Nephron progenitor cell (in vitro differentiated cells): ENCODE data around the gene PERM1.
"Not testable (repeated sequence)": the region's sequence is repeated elsewhere in the genome, so short reads cannot be mapped to it uniquely, and the experiment has no call there.

Source experiments
- DNase-seq: peaks from one replicate; pipeline ENCODE4 v3.0.0; 2021
- H3K27ac Mint-ChIP-seq: 2 replicates; pipeline ENCODE4 v1.8.0; 2021; ENCODE audit warnings: mild to moderate bottlenecking, moderate library complexity, mixed read lengths
- H3K27me3 Mint-ChIP-seq: 2 replicates; pipeline ENCODE4 v1.8.0; 2021; ENCODE audit warnings: mild to moderate bottlenecking, low read depth, mixed read lengths; ENCODE audit not compliant: poor library complexity
- H3K36me3 Mint-ChIP-seq: 2 replicates; pipeline ENCODE4 v1.8.0; 2021; ENCODE audit warnings: low read depth, mixed read lengths
- H3K4me1 Mint-ChIP-seq: 2 replicates; pipeline ENCODE4 v1.8.0; 2021; ENCODE audit warnings: mixed read lengths
- H3K4me3 Mint-ChIP-seq: 2 replicates; pipeline ENCODE4 v1.8.0; 2021; ENCODE audit warnings: mild to moderate bottlenecking, moderate library complexity, mixed read lengths
- H3K9me3 Mint-ChIP-seq: 2 replicates; pipeline ENCODE4 v1.8.0; 2021; ENCODE audit warnings: mild to moderate bottlenecking, moderate library complexity, mixed read lengths
- TF ChIP-seq, protein P1 (sequence below): fragments of 200-600 bp; sonication (generic); IDR thresholded peaks from 2 replicates; pipeline ENCODE4 v1.5.0; 2021; ENCODE audit warnings: antibody characterized with exemption

PERM1 gene

DNA sequence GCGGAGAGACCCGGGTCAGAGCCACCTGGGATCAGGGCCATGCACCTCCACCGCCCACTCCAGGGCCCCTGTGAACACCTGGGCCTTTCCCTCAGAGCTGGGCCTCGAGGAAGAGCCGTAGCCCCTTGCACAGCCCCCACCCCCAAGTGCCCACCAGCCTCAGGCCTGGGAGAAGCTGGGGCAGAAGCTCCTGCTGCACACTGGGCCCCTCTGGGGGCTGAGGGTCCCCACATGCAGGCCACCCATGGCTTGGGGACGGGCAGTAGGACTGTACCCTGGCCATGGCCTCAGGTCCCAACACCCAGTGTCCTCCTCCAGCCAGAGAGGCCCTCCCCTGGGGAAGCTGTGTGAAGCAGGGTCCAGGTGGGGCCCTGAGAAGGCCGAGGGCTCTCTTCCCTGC, 29.3 kb downstream of the PERM1 start:
- Mint-ChIP-seq H3K4me3 (no peak overlapping the region), H3K36me3 (peaks cover 47% of the 10 kb centered on the region)
- TF ChIP-seq, protein P1, sequence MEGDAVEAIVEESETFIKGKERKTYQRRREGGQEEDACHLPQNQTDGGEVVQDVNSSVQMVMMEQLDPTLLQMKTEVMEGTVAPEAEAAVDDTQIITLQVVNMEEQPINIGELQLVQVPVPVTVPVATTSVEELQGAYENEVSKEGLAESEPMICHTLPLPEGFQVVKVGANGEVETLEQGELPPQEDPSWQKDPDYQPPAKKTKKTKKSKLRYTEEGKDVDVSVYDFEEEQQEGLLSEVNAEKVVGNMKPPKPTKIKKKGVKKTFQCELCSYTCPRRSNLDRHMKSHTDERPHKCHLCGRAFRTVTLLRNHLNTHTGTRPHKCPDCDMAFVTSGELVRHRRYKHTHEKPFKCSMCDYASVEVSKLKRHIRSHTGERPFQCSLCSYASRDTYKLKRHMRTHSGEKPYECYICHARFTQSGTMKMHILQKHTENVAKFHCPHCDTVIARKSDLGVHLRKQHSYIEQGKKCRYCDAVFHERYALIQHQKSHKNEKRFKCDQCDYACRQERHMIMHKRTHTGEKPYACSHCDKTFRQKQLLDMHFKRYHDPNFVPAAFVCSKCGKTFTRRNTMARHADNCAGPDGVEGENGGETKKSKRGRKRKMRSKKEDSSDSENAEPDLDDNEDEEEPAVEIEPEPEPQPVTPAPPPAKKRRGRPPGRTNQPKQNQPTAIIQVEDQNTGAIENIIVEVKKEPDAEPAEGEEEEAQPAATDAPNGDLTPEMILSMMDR = no peak

DNA sequence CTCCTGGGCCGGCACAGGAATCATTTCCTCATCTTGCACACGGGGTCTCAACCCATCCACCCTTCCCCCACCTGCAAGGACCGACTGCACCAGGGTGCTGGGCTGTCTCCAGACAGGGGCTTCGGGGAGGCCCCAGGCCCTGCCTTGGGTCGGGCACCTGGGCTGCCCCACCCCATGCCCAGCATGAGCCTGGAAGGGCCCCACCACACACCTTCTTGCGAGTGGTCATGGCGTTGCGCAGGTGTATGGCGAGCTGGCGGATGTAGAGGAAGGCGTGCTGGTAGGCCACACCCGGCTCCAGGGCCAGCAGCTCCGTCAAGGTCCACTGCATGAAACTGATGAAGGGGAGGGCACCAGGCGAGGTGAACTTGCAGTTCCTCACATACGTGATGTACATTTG, 29.7 kb downstream of the PERM1 start:
- no peaks in the 10 kb centered on the region for H3K9me3 Mint-ChIP-seq
- H3K36me3 Mint-ChIP-seq = peaks cover 46% of the 10 kb centered on the region
- H3K4me3 Mint-ChIP-seq = no peak overlapping the region
- peaks cover 5% of the 10 kb centered on the region for H3K4me1 Mint-ChIP-seq
- H3K27me3 Mint-ChIP-seq = no peaks in the 10 kb centered on the region
- TF ChIP-seq, protein P1 = no peak
- no peak overlapping the region for H3K27ac Mint-ChIP-seq
- DNase-seq = no peak

More for the DNA sequence above, 29.3 kb downstream of the PERM1 start:
- no peak for DNase-seq
- no peaks in the 10 kb centered on the region for H3K9me3 Mint-ChIP-seq
- no peaks in the 10 kb centered on the region for H3K27me3 Mint-ChIP-seq
- H3K4me1 Mint-ChIP-seq = peaks cover 9% of the 10 kb centered on the region
- no peak overlapping the region for H3K27ac Mint-ChIP-seq

DNA sequence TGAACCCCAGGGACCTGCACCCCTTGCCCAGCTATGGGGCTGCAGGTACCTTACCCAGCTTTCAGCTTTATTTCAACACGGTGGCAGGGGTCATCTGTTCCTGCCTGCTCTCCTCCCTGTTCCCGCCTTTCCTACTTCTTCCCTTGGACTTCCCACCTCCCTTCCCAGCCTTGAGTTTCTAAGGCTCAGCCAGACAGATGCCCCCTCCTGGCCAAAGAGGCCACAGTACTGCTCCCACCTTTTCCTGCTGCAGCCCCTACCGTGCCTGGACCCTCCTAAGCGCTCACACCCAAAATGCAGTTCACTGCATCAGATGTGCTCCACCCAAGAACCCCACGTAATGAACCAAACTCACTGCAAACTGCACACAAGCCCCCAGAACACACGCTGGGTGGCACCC, 30.5 kb downstream of the PERM1 start:
- DNase-seq = no peak
- Mint-ChIP-seq H3K27ac (no peak overlapping the region), H3K4me1 (peaks cover 5% of the 10 kb centered on the region)

DNA sequence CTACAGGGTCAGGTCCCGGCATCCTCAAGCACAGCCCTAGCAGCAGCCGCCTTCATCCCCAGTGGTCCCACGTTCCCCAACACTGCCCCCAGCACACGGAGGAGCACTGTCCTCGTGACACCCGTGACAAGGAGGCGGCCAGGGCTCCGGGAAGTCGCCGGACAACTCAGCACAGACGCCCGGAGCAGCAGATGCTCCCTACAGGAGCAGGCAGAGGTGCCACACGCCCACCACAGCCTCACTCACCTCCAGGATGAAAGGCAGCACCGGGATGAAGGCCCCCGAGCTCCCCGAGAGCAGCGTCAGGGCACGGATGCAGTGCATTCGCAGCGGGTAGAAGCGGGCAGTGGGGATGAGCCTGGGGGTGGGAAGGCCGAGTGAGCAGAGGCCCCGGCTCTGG, 31.0 kb downstream of the PERM1 start:
- TF ChIP-seq, protein P1 = no peak
- peaks cover 6% of the 10 kb centered on the region for H3K4me1 Mint-ChIP-seq
- no peaks in the 10 kb centered on the region for H3K9me3 Mint-ChIP-seq
- DNase-seq = no peak
- no peak overlapping the region for H3K4me3 Mint-ChIP-seq
- H3K27ac Mint-ChIP-seq = no peak overlapping the region
- peaks cover 53% of the 10 kb centered on the region for H3K36me3 Mint-ChIP-seq
- no peaks in the 10 kb centered on the region for H3K27me3 Mint-ChIP-seq

More for the DNA sequence above, 30.5 kb downstream of the PERM1 start:
- no peak overlapping the region for H3K4me3 Mint-ChIP-seq
- H3K27me3 Mint-ChIP-seq = no peaks in the 10 kb centered on the region
- H3K9me3 Mint-ChIP-seq = no peaks in the 10 kb centered on the region
- peaks cover 50% of the 10 kb centered on the region for H3K36me3 Mint-ChIP-seq
- TF ChIP-seq, protein P1 = peak; percentile 28

DNA sequence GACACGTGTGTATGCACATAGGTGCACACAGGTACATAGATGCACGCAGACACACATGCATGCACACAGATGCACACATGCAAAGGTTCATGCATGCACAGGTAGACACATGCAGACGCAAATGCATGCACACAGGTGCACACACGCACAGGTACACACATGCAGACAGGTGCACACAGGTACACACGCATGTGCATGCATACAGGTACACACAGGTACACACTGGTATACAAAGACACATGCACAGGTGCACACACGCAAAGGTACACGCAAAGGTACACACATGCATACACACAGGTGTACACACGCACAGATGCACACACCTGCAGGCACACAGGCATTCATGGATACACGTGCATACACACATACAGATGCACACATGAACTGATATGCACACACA, 31.6 kb downstream of the PERM1 start:
- no peak for DNase-seq
- peaks cover 13% of the 10 kb centered on the region for H3K4me1 Mint-ChIP-seq
- peaks cover 56% of the 10 kb centered on the region for H3K36me3 Mint-ChIP-seq
- no peak overlapping the region for H3K4me3 Mint-ChIP-seq
- H3K27me3 Mint-ChIP-seq = no peaks in the 10 kb centered on the region
- no peak overlapping the region for H3K27ac Mint-ChIP-seq
- TF ChIP-seq, protein P1 = no peak
- no peaks in the 10 kb centered on the region for H3K9me3 Mint-ChIP-seq

DNA sequence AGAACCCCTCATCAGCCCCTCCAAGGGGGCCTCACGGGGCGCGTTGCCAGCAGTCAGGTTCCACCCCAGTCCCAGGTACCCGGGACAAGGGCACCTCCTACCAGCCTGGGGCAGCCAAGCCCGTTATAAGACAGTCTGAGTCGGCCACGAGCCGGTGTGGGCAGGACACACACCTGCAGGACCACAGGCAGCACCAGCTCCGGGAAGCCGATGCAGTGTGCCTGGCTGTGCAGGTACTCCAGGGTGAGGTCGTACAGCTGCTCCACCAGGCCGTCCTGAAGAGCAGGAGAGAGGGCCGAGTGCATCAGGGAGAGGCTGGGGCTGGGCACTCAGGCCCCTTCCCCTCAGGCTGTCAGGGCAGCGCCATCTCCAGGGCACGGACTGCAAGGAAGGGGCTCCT, 33.9 kb downstream of the PERM1 start:
- no peak for DNase-seq
- peaks cover 47% of the 10 kb centered on the region for H3K36me3 Mint-ChIP-seq
- H3K27ac Mint-ChIP-seq = no peak overlapping the region
- TF ChIP-seq, protein P1 = no peak
- H3K4me3 Mint-ChIP-seq = no peak overlapping the region
- peaks cover 13% of the 10 kb centered on the region for H3K27me3 Mint-ChIP-seq
- no peaks in the 10 kb centered on the region for H3K9me3 Mint-ChIP-seq
- peaks cover 28% of the 10 kb centered on the region for H3K4me1 Mint-ChIP-seq

DNA sequence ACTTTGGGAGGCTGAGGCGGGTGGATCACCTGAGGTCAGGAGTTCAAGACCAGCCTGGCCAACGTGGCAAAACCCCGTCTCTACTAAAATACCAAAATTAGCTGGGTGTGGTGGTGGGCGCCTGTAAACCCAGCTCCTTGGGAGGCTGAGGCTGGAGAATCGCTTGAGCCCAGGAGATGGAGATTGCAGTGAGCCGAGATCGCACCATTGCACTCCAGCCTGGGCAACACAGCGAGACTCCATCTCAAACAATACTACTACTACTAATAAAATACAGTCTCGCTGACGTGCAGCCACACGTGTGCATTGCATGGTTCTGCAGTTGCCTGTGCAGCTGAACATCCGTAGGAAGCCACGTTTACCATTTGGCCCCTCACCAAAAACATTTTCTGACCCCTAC, 35.1 kb downstream of the PERM1 start:
- Mint-ChIP-seq H3K36me3 (peaks cover 47% of the 10 kb centered on the region), H3K4me1 (peaks cover 28% of the 10 kb centered on the region), H3K27me3 (peaks cover 15% of the 10 kb centered on the region)
- H3K9me3 Mint-ChIP-seq, H3K4me3 Mint-ChIP-seq, DNase-seq, H3K27ac Mint-ChIP-seq: not testable (repeated sequence)
